MV-4-11 (cell line): ENCODE measurements around the gene BNC1.
"Not testable (repeated sequence)": the region's sequence is repeated elsewhere in the genome, so short reads cannot be mapped to it uniquely, and the experiment has no call there.

ENCODE experiments used
- DNase-seq: peaks from one replicate; lab custom pipeline; 2025; lab: John Stamatoyannopoulos, UW

BNC1 gene

DNA sequence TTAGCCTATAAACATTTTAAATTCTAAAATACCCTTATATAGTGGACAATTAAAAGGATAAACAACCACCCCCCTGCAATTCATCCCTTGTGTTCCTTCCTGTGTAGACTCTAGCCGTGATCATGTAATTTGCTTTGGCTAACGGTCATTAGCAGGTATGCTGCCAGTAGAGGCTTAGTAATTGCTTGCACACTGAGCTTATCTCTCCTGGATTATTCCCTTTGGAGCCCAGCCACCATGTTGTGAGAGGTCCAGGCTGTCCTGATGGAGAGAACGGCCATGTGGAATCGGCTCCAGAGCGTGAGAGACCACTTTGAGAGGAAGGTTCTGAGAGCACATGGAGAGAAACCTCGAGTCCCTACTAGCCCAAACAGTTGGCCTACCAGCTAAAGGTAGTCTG, 11.0 kb upstream of the BNC1 start:
- no peak for DNase-seq

GRCh38 chr15:83293201-83293600, 8.7 kb upstream of the BNC1 start:
- no peak for DNase-seq

GRCh38 chr15:83292317-83292716, 7.9 kb upstream of the BNC1 start:
- no peak for DNase-seq

DNA sequence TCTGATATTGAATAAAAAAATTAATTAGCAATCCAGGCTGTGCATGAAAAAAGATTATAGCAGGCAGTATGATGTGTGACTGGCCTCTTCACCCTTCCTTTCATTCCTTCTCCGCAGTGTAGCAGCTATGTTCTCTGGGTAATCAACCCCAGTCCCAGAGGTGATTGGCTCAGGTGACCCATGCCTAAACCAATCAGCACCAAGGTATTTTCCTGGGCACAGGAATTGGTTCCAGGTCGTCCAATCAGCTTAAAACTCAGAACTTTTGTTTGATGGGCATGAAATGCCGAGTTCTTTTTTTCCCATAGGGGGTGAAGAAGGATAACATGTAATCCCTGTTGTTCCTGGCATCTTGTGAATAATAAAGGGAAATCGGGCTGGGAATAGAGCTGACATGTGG, 5.8 kb upstream of the BNC1 start:
- no peak for DNase-seq

GRCh38 chr15:83289160-83289559, 4.7 kb upstream of the BNC1 start:
- DNase-seq, result no peak

GRCh38 chr15:83288381-83288801, 3.9 kb upstream of the BNC1 start:
- DNase-seq, result no peak

GRCh38 chr15:83287541-83288027, 3.1 kb upstream of the BNC1 start:
- DNase-seq, result no peak

GRCh38 chr15:83285979-83286553, 1.6 kb upstream of the BNC1 start:
- no peak for DNase-seq

DNA sequence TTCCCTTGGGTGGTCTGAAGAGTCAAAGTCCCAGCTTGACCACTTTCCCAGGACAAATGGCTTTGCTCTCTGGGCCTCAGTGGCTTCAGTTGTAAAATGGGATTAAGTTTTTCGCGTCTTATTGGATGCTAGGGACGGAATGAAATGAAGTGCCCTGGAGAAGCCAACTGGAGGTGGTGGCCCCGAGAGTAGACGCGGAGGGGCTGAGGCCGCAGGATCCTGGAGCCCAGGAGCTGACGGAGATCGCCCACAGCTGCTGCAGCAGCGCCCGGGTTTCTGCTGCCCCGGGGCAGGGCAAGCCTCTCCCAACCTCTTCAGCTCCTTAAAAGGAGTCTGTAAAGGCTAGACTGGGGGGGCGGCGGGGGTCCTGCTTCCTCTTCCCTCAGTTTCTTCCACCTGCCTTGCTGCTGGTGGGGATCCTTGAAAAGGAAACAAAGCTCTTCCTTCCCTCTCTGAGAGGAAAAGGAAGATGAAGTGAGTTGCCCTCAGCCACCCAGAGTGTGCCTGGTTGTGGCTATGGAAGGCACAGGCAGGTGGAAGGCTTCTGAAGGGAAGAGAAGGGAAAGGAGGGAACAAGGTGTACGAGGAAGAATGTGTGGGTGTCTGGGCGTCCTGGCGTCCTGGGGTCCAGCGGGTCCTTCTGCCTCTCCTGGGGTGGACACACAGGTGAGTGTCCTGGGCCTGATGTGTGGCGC, 967 bp upstream of the BNC1 start:
- DNase-seq, result no peak

GRCh38 chr15:83283813-83284558, 478 bp downstream of the BNC1 start:
- DNase-seq, result no peak

- DNase-seq, result no peak
Observed at GRCh38 chr15:83283138-83283812, 1.2 kb downstream of the BNC1 start.

DNA sequence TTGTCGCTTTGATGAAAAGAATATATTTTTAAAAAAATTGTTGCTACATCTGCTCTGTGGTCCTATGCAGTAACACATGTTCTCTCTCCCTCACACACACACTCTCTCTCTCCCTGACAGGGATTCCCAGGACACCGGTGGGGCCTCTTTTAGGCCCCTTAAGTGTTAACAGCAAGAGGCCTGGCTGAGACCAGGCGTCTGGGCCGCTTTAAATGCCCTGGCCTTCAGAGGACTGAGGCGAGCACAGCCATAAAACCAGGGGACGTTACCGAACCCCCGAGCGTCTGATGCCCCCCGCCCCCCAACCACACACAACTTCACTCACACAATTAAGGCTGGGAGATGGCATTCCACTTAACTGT, 1.7 kb downstream of the BNC1 start:
- no peak for DNase-seq

GRCh38 chr15:83282141-83282540, 2.3 kb downstream of the BNC1 start:
- DNase-seq, result no peak

DNA sequence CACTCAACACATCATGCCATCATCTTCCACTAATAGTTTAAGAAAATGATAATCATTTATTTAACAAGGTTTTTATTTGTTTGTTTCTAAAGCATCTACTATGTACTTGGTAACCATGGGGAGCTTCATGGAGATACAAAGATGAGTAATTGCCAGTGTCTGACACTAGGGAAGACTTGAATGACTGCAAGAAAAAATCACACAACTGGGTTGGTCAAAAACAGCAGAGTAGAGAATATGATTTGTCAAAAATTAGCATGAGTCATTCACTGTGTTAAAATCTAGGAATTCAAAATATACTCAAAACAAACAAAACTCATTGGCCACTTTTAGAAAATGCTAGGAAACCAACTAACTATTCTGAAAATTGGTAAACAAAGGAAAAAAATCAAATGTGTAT, 6.3 kb downstream of the BNC1 start:
- DNase-seq, result no peak

- DNase-seq, result no peak
Observed at GRCh38 chr15:83276661-83277060, 7.8 kb downstream of the BNC1 start.

DNA sequence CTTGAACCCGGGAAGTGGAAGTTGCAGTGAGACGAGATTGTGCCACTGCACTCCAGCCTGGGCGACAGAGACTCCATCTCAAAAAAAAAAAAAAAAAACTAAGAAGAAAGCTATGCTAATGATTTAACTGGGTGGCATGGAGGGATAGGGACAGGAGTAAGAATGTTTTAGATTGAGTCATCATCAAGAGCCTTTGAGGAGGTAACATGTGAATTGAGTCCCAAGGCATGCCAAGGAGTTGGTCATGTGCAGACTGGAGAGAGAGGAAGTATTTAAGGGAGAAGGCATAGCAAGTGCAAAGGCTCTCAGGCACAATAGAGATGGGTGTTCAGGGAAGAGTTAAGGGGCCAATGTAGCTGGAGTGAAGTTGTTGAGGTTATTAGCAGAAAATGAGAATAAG, 9.1 kb downstream of the BNC1 start:
- DNase-seq, result no peak

GRCh38 chr15:83270176-83270575, 14.3 kb downstream of the BNC1 start:
- DNase-seq, result no peak

DNA sequence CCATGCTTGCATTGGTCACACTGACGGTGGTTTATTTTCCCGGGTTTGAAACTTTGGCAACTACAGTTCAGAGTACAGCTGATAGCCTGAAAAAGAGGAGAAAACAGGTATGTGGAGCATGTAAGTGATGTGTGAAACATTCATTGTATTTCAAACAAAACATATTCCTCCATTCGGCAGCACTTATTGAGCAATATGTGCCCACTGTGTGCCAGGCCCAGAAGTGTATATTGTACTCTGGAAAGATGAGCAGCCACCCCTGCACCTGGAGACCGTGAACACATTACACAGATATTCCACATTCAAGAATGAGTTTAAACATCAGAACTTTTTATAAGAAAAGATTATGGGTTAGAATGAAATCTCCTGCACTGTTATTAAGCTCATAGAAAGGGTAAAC, 16.3 kb downstream of the BNC1 start:
- DNase-seq, result no peak

DNA sequence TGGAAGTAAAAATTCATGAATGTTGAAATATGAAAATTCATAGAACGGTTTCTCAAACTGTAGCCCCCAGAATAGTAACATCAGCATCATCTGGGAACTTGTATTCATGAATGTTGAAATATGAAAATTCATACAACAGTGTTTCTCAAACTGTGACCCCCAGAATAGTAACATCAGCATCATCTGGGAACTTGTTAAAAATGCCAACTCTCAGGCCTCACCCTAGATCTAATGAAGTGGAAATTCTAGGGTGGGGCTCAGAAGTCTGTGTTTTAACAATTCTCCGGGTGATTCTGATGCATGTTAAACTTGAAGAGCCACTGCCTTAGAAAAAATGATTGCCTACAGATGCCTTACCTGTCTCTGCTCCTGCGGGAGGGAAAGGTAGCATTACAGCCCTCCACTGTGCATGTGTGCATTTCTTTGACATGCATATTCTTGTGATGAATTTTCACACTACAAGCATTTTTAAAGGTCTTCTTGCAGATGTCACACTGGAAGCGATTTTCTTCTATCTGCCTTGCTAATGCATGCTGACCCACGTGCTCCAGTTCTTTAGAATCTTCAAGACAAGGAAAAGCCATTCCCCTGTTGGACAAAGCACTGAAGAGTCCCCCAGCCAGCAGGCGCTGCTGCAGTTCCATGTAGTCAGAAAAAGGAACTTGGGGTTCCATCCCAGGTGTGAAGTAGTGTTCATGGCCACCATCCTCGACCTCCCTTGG, 21.7 kb downstream of the BNC1 start:
- no peak for DNase-seq

- not testable (repeated sequence) for DNase-seq
Observed at GRCh38 chr15:83262181-83262580, 22.3 kb downstream of the BNC1 start.

GRCh38 chr15:83250781-83251180, 33.7 kb downstream of the BNC1 start:
- DNase-seq, result no peak

DNA sequence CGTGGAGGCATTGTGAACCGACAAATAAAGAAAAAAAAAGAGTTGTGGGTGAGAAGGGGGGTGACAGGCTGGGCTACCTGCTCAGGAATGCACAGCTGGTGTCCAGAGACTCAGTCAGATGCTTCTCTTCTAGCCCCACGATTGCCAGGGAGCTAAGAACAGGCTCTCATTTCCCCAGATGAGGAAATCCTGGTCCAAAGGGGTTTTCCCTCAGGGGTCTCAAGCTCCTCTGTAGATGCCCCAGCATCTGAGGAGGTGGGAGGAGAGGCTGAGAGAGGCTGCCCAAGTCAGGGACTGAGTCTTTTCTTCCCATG, 35.5 kb downstream of the BNC1 start:
- no peak for DNase-seq
